HEK293 (cell line): Measurements from ENCODE around the gene SLC35F6.

Source experiments
- CTCF ChIA-PET: fragments of 350-600 bp; formaldehyde crosslinking; extraction: SDS; loops from one replicate; lab custom pipeline; 2021; ENCODE audit warnings: antibody characterized with exemption; lab: Yijun Ruan, JAX
- POLR2A ChIA-PET: fragments of 300-600 bp; formaldehyde crosslinking; extraction: SDS; loops from one replicate; lab custom pipeline; 2020; ENCODE audit warnings: antibody characterized with exemption, inconsistent platforms; lab: Yijun Ruan, JAX
- H3K27ac ChIP-seq: fragments of 200-500 bp; sonication (Bioruptor generic); 2 replicates; pipeline ENCODE4 v1.5.1; 2014; ENCODE audit warnings: low read depth, low read length, control low read depth, inconsistent platforms; ENCODE audit errors: extremely low read depth
- H3K36me3 ChIP-seq, 2 experiments: fragments of 200-500 bp in 1 of 2; sonication (Bioruptor generic) in 1 of 2; 1 replicate in 1 of 2; 2 replicates in 1 of 2; pipeline ENCODE4 v1.5.1; 2014 to 2017; ENCODE audit warnings: inconsistent platforms in 2 of 2, low read length in 2 of 2; ENCODE audit not compliant: control insufficient read depth in 2 of 2, insufficient read depth in 1 of 2
- H3K4me1 ChIP-seq: fragments of 200-500 bp; sonication (Bioruptor generic); 2 replicates; pipeline ENCODE4 v1.5.1; 2014; ENCODE audit warnings: mild to moderate bottlenecking, low read length, inconsistent platforms; ENCODE audit not compliant: control insufficient read depth, insufficient read depth
- H3K4me3 ChIP-seq: 2 replicates; pipeline ENCODE4 v1.5.1; 2011; ENCODE audit warnings: low read depth, mild to moderate bottlenecking, control low read depth, low read length, moderate library complexity
- H3K9me3 ChIP-seq: fragments of 200-500 bp; sonication (Bioruptor generic); 2 replicates; pipeline ENCODE4 v1.5.1; 2014; ENCODE audit warnings: low read depth, low read length, inconsistent platforms; ENCODE audit not compliant: control insufficient read depth, insufficient read depth
- BCL11A ChIP-seq: fragments of 450-650 bp; formaldehyde crosslinking; IDR thresholded peaks from 2 replicates; pipeline ENCODE4 v1.5.1; 2016; ENCODE audit warnings: low read depth, missing biosample characterization, missing genetic modification characterization
- HIC1 ChIP-seq: fragments of 450-650 bp; formaldehyde crosslinking; IDR thresholded peaks from 2 replicates; pipeline ENCODE4 v1.5.1; 2016; ENCODE audit warnings: missing biosample characterization, missing genetic modification characterization
- KLF8 ChIP-seq: fragments of 450-650 bp; formaldehyde crosslinking; IDR thresholded peaks from 2 replicates; pipeline ENCODE4 v1.5.1; 2016; ENCODE audit warnings: missing biosample characterization, missing genetic modification characterization
- MZF1 ChIP-seq: fragments of 450-650 bp; formaldehyde crosslinking; IDR thresholded peaks from 2 replicates; pipeline ENCODE4 v1.5.1; 2017; ENCODE audit warnings: missing biosample characterization, missing genetic modification characterization, borderline replicate concordance
- PATZ1 ChIP-seq: fragments of 450-650 bp; formaldehyde crosslinking; IDR thresholded peaks from 2 replicates; pipeline ENCODE4 v1.5.1; 2016; ENCODE audit warnings: missing biosample characterization, missing genetic modification characterization
- PRDM6 ChIP-seq: fragments of 450-650 bp; formaldehyde crosslinking; IDR thresholded peaks from 2 replicates; pipeline ENCODE4 v1.5.1; 2017; ENCODE audit warnings: missing biosample characterization, missing genetic modification characterization
- ZBTB1 ChIP-seq: fragments of 450-650 bp; formaldehyde crosslinking; IDR thresholded peaks from 2 replicates; pipeline ENCODE4 v1.5.1; 2016; ENCODE audit warnings: missing biosample characterization, missing genetic modification characterization
- ZBTB48 ChIP-seq: fragments of 450-650 bp; formaldehyde crosslinking; IDR thresholded peaks from 2 replicates; pipeline ENCODE4 v1.5.1; 2016; ENCODE audit warnings: missing biosample characterization, missing genetic modification characterization
- ZNF132 ChIP-seq: fragments of 450-650 bp; formaldehyde crosslinking; IDR thresholded peaks from 2 replicates; pipeline ENCODE4 v1.5.1; 2017; ENCODE audit warnings: missing biosample characterization, missing genetic modification characterization, borderline replicate concordance
- ZNF350 ChIP-seq: fragments of 450-650 bp; formaldehyde crosslinking; IDR thresholded peaks from 2 replicates; pipeline ENCODE4 v1.5.0; 2017; ENCODE audit warnings: missing biosample characterization, mild to moderate bottlenecking, missing genetic modification characterization
- ZNF426 ChIP-seq: fragments of 450-650 bp; formaldehyde crosslinking; IDR thresholded peaks from 2 replicates; pipeline ENCODE4 v1.5.1; 2017; ENCODE audit warnings: missing biosample characterization, missing genetic modification characterization, mild to moderate bottlenecking, inconsistent platforms, moderate library complexity
- ZNF561 ChIP-seq: fragments of 450-650 bp; IDR thresholded peaks from 2 replicates; pipeline ENCODE4 v1.5.1; 2018; ENCODE audit warnings: missing biosample characterization, missing genetic modification characterization, borderline replicate concordance
- ZNF580 ChIP-seq: fragments of 450-650 bp; formaldehyde crosslinking; IDR thresholded peaks from 2 replicates; pipeline ENCODE4 v1.5.1; 2016; ENCODE audit warnings: missing biosample characterization, missing genetic modification characterization
- ZNF624 ChIP-seq: fragments of 450-650 bp; formaldehyde crosslinking; IDR thresholded peaks from 2 replicates; pipeline ENCODE4 v1.5.1; 2017; ENCODE audit warnings: missing biosample characterization, missing genetic modification characterization
- ZNF704 ChIP-seq: fragments of 450-650 bp; formaldehyde crosslinking; IDR thresholded peaks from 2 replicates; pipeline ENCODE4 v1.5.1; 2016; ENCODE audit warnings: missing biosample characterization, missing genetic modification characterization
- ZSCAN4 ChIP-seq: fragments of 450-650 bp; formaldehyde crosslinking; IDR thresholded peaks from 2 replicates; pipeline ENCODE4 v1.5.1; 2017; ENCODE audit warnings: missing biosample characterization, missing genetic modification characterization
- TF ChIP-seq, protein P1 (sequence below): fragments of 450-650 bp; formaldehyde crosslinking; optimal IDR thresholded peaks from 2 replicates; pipeline ENCODE3; 2016; ENCODE audit warnings: missing biosample characterization, mild to moderate bottlenecking, missing genetic modification characterization

Gene SLC35F6

GRCh38 chr2:26733413-26733812, 30.7 kb upstream of the SLC35F6 start (continued):
- TF ChIP-seq, protein P1, sequence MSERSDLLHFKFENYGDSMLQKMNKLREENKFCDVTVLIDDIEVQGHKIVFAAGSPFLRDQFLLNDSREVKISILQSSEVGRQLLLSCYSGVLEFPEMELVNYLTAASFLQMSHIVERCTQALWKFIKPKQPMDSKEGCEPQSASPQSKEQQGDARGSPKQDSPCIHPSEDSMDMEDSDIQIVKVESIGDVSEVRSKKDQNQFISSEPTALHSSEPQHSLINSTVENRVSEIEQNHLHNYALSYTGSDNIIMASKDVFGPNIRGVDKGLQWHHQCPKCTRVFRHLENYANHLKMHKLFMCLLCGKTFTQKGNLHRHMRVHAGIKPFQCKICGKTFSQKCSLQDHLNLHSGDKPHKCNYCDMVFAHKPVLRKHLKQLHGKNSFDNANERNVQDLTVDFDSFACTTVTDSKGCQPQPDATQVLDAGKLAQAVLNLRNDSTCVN (tag by site-specific recombination): no peak
- no peak for TF ChIP-seq MZF1 (tag by site-specific recombination)

GRCh38 chr2:26735097-26735496, 29.0 kb upstream of the SLC35F6 start:
- Histone ChIP-seq H3K4me1 (no peaks in the 10 kb centered on the region), H3K9me3 (no peaks in the 10 kb centered on the region), H3K27ac (no peak overlapping the region), H3K4me3 (no peak overlapping the region), H3K36me3 (no peaks in the 10 kb centered on the region)
- no peak for TF ChIP-seq ZNF350
- no peak for TF ChIP-seq ZNF561
- TF ChIP-seq KLF8 (tag by site-specific recombination): no peak
- TF ChIP-seq ZSCAN4 (tag by site-specific recombination): no peak
- TF ChIP-seq BCL11A (tag by site-specific recombination): no peak
- TF ChIP-seq HIC1 (tag by site-specific recombination): no peak
- TF ChIP-seq ZBTB1 (tag by site-specific recombination): no peak
- TF ChIP-seq ZNF132 (tag by site-specific recombination): no peak
- TF ChIP-seq ZNF624 (tag by site-specific recombination): no peak
- TF ChIP-seq ZNF704 (tag by site-specific recombination): no peak
- TF ChIP-seq ZBTB48: no peak
- TF ChIP-seq PATZ1 (tag by site-specific recombination): no peak
- no peak for TF ChIP-seq ZNF580
- TF ChIP-seq ZNF426 (tag by site-specific recombination): no peak
- no peak for TF ChIP-seq PRDM6 (tag by site-specific recombination)
- POLR2A ChIA-PET: interaction anchor here (0.7 to 1.2 kb wide), 2 partner anchors 15 to 1847 kb away, joined by 3 to 4 read pairs; no protein-coding TSS in a partner anchor
- CTCF ChIA-PET: interaction anchor here (0.7 to 1.5 kb wide), 3 partner anchors 10 to 31 kb away, joined by 3 to 4 read pairs (median 3); no protein-coding TSS in a partner anchor
